Measurements from ENCODE around the gene TMTC4.

The TMTC4 gene

DNA sequence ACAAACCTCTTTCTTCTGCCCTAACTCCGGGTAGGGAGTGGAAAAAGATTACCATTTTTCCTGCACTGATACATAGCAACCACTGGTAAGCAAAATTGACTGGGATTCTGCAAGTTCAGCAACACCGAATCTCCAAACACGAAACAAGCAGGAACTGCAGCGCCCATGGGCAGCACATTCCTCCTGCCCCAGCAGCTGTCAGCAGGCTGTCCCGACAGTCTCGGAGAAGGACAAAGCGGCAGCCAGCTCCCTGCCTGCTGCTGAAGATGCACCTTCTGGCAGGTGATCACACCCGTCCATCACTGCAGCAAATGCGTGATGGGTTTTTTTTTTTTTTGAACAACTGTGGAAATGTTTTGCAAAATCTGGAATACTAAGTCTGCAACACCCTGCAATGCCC, 6.7 kb downstream of the TMTC4 start:
- DNase-seq (ENCODE audit: low read depth in 2 of 2) = no peak

- DNase-seq (ENCODE audit: low read depth in 2 of 2) = no peak
Measured at GRCh38 chr13:100666124-100666523, 8.5 kb downstream of the TMTC4 start.

- no peak for DNase-seq (ENCODE audit: low read depth in 2 of 2)
Measured at GRCh38 chr13:100665403-100665802, 9.2 kb downstream of the TMTC4 start.

DNA sequence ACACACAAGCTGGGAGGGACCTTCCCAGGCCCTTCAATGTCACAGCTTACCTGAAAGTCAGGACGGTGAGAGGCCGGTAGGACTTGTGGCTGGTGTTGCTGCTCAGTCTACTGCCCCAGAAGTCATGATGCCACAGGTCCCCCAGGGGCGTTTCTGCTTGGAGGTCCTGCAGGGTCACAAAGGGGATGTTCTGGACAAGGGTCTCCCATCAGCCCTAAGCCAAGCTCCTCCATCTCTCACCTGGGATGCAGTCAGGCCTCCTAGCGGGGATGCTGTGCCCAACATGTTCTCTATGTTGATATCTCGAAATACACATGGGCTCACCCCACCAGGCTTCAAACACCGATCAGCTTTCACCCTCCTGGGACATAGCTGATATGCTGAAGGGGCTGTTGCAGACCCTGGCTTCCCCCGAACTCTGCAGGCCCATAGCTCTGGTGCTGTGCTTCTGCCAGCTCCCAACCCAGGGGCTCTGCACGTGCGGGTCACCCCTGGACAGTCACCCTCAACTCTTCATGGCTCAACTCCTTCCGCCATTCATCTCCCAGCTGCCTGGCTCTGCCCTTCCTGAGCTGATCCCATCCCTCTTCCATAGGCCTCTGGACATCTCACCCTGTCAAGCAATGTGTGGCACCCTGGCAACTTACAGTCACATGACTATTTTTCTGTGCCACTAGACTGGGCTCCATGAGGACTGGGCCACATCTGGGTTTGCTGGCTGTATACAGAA, 10.3 kb downstream of the TMTC4 start:
- DNase-seq (ENCODE audit: low read depth in 2 of 2) = no peak

- no peak for DNase-seq (ENCODE audit: low read depth in 2 of 2)
Measured at GRCh38 chr13:100662468-100663211, 12.0 kb downstream of the TMTC4 start.

DNA sequence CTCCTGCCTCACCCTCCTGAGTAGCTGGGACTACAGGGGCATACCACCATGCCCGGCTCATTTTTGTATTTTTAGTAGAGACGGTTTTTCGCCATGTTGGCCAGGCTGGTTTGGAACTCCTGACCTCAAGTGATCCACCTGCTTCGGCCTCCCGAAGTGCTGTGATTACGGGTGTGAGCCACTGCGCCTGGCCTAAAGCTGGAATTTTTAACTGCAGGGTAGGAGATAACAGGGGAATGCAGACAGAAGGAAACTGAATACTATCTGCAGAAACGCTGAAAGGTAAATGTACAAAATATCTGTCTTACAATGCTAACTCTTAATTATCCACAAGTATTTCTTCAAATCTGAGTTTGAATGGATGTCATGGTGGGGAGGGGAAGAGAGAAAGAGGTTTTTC, 13.8 kb downstream of the TMTC4 start:
- no peak for DNase-seq (ENCODE audit: low read depth in 2 of 2)

DNA sequence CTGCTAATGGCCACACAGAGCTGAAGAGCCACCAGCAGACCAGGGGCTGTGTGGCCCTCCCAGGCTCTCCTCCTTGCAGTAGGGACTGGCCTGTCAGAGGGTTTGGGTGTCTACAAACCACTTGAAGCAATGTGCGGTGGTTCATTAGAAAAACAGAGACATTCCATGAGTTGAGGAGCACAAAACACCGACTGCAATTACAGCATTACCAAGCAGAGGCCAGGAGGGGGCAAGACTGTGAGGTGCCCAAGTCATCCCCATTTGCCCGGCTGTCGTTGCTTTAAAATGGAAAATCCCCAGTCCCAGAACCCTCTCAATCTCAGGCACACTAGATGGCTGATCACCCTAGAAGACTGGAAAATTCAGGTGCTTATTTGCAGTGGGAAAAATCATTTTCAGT, 15.0 kb downstream of the TMTC4 start:
- no peak for DNase-seq (ENCODE audit: low read depth in 2 of 2)

DNA sequence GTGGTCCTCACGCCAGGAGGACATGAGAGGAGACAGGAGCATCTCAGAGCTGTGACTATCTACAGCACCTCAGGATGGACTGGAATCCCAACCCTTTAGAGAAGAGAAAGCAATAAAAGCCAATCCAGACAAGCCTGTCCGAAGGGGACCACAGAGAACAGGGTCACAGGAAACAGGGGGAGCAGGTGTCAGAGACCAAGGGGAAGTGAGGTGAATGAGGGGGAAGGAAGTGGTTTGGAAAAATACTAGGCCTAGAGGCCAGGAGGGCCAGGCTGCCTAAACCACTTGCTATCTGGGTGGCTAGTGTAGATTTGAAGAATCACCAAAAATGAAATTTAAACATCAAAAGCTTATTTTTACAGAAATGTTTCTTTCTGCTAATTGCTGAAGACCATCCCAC, 16.2 kb downstream of the TMTC4 start:
- DNase-seq (ENCODE audit: low read depth in 2 of 2) = no peak

DNA sequence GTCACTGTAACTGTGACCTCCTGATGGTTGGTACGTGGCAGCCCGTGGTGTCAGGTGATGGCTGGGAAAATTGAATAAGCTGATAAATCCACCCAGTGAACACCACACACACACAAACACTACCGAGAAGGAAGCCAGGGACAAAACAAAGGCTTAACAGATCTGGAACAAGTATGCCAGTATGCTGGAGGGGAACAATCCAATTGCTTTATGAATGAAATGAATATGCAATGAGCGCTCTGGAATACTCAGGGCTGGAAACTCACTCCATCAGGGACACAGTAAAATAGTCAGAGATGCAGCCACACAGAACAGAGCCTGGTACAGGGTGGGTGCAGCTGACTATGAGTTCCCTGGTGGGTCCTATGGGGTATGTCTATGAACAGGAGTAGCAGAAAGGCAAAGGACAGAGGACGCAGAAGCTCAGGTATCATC, 16.7 kb downstream of the TMTC4 start:
- DNase-seq (ENCODE audit: low read depth in 2 of 2) = no peak

- DNase-seq (ENCODE audit: low read depth in 2 of 2) = no peak
Measured at GRCh38 chr13:100652510-100652909, 22.1 kb downstream of the TMTC4 start.

- DNase-seq (ENCODE audit: low read depth in 2 of 2) = no peak
Measured at GRCh38 chr13:100650326-100650725, 24.3 kb downstream of the TMTC4 start.

GRCh38 chr13:100648354-100648753, 26.2 kb downstream of the TMTC4 start:
- no peak for DNase-seq (ENCODE audit: low read depth in 2 of 2)

DNA sequence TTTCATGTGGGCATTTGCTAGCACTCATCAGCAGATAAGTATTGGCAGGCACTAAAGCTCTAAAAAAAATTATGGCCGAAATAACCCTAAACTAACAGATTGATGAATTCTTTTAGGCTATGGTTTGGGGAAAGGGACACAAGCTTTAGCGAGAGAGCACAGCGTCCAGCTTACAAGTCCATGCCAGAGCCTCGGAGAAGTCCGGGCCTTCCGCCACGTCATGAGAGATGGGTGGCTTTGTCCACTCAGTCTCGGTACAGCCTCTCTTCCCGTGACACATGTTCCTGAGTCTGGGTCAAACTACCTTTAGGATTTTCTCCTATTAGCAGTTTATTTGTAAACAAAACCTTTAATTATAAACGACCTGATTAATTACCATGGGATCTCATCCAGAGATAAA, 27.7 kb downstream of the TMTC4 start:
- DNase-seq (ENCODE audit: low read depth in 2 of 2) = no peak

GRCh38 chr13:100646030-100646673, 28.4 kb downstream of the TMTC4 start:
- DNase-seq (ENCODE audit: low read depth in 2 of 2) = no peak

DNA sequence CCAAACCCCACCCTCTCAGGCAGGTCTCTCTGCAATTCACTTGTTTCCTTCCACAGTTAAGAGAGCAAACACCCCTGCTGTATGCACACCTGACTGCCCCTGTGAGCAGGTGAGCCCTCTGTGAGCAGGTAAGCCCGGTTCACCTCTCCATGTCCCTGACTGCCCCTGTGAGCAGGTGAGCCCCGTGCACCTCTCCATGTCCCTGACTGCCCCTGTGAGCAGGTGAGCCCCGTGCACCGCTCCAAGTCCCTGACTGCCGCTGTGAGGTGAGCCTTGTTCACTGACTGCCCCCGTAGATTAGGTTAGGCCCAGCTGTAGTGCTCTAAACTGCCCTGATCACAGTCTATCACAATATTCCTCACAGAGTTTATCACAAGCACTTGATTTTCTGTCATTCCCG, 29.2 kb downstream of the TMTC4 start:
- DNase-seq (ENCODE audit: low read depth in 2 of 2) = no peak

GRCh38 chr13:100644371-100644770, 30.2 kb downstream of the TMTC4 start:
- no peak for DNase-seq (ENCODE audit: low read depth in 2 of 2)

DNA sequence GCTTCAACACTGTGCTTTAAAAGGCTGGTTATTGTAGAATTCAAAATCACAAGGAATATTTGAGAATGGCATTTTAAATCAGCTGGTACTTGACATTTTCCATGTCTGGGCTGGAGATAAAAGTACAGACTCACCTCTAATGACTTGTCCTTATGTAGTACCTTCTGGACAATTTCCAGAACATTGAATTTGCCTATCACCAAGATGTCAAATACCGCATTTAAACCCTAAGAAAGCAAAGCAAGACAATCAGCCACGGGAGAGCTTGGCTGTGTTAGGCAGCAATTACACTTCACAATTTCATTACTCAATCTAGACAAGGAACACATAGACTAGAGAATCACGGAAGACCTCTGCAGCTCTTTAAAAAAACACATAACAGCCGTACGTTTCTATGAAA, 36.8 kb downstream of the TMTC4 start:
- DNase-seq (ENCODE audit: low read depth in 2 of 2) = no peak

DNA sequence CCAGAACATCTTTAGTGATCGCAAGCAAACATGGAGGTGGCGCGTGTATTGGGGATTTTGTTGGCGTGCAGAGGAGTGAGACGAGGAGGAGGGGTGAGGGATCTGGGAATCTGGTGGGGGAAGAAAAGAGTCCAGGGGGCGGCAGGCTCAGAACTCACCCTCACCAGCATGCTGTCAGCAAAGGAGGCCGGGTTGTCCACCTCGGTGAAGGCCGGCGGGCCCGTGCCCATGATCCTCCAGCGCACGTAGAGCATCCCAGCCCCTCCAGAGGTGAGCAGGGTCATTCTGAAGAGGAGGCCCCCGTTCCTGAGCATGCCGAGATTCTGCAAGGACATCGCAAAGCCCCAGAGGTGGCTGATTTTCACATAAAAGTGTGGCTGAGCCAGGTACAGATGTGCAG, 37.2 kb downstream of the TMTC4 start:
- DNase-seq (ENCODE audit: low read depth in 2 of 2) = no peak

GRCh38 chr13:100636441-100636840, 38.2 kb downstream of the TMTC4 start:
- DNase-seq (ENCODE audit: low read depth in 2 of 2) = no peak

DNA sequence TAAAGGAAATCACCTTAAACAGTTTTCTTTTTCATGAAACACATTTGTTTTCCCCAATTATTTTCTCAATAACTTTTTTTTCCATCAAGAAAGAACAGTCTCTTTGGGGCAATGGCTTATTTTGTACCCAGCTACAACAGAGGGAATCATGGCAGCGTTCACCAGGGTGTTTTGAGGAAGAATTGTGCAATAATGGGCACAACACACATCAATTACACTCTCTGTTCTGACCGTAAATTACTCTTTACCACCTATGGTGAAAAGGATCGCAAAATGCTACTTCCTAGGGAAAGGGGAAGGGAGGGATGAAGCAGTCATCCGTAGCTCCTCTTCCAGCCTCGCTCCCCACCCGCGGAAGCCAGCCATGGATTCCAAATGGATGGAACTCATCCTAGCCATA, 38.6 kb downstream of the TMTC4 start:
- DNase-seq (ENCODE audit: low read depth in 2 of 2) = no peak

DNA sequence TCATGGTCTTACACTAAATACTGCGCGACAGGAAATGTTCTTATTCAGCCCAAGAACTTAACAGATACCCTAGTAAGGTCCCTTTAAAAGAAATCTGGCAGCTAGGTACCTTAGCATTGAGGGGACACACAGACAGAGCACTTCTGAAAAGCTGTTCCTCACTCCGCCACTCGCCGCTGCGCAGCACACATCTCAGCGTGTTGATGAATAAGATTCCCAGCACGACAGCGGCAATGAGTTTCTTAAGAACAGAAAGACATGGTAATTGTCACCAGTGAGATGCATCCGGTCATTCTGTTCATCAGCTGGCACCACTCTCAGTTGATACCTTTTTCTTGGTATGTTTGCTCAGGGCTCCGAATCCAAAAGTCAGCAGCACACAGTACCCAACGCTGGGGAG, 39.9 kb downstream of the TMTC4 start:
- no peak for DNase-seq (ENCODE audit: low read depth in 2 of 2)

GRCh38 chr13:100633461-100633860, 41.1 kb downstream of the TMTC4 start:
- no peak for DNase-seq (ENCODE audit: low read depth in 2 of 2)

DNA sequence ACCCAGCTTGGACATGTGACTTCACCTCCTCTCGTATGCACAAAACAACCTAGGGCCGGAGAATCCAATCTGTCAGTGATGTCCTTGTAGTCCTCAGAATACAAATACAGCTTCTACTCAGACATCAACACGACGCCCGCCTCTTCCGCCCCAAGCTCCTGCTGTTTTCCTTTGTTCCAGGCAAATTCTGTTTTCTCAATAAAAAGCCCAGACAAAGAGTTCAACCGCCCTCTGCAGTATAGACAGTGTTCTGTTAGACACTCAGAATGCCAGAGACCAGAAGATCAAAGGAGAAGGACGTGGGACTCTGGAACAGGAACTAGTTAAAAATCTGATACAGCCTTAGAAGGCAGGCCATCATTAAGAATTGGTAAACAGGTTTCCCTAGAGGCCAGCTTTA, 44.0 kb downstream of the TMTC4 start:
- DNase-seq (ENCODE audit: low read depth in 2 of 2) = no peak

All from stimulated activated CD8-positive, alpha-beta memory T cell treated with anti-CD3 and anti-CD28 coated beads, Interleukin-7, amount 100 ng/mL, for 4 hours (primary cell).